Measurements from ENCODE around the gene ZDHHC1. TPM values are rescaled to one million over a fixed set of nuclear protein-coding genes. Genes with fewer than 3 reads are reported as not detected.

The ZDHHC1 gene
- total and polyA plus RNA-seq, 2 of the 13 experiments (the other 11 are each of a cell fraction or from before 2014, with no cell fraction given), result 0.51 to 1.1 TPM

GRCh38 chr16:67393111-67393787 is 23.0 kb downstream of the ZDHHC1 start, which contains the start of gene TPPP3 (continued):
- TF ChIP-seq KLF11 (CRISPR knock-in tag; IDR thresholded peaks at IDR 0.05) (no peak), CC2D1A (CRISPR knock-in tag; IDR thresholded peaks at IDR 0.05) (no peak), IRX3 (CRISPR knock-in tag; IDR thresholded peaks at IDR 0.05; ENCODE audit: borderline replicate concordance, low read depth) (0 out of 2 replicates have a peak, but pooled peaks have one; percentile 56), HNRNPLL (IDR thresholded peaks at IDR 0.05; ENCODE audit: low read depth, low read length, poor library complexity, severe bottlenecking) (peak; percentile 37), EED (CRISPR knock-in tag; IDR thresholded peaks at IDR 0.05) (no peak), HOXD1 (CRISPR knock-in tag; IDR thresholded peaks at IDR 0.05) (no peak), SAP130 (CRISPR knock-in tag; IDR thresholded peaks at IDR 0.05; ENCODE audit: low read depth) (0 out of 2 replicates have a peak, but pooled peaks have one; percentile 46), ZFP82 (CRISPR knock-in tag; IDR thresholded peaks at IDR 0.05; ENCODE audit: borderline replicate concordance) (no peak), ZNF660 (CRISPR knock-in tag; IDR thresholded peaks at IDR 0.05; ENCODE audit: borderline replicate concordance, low read depth) (no peak), ZBTB7A (CRISPR knock-in tag; IDR thresholded peaks at IDR 0.05) (no peak), ZFP90 (CRISPR knock-in tag; IDR thresholded peaks at IDR 0.05; ENCODE audit: borderline replicate concordance) (no peak), IKZF5 (CRISPR knock-in tag; IDR thresholded peaks at IDR 0.05) (0 out of 2 replicates have a peak, but pooled peaks have one; percentile 51), ZBTB1 (CRISPR knock-in tag; IDR thresholded peaks at IDR 0.05; ENCODE audit: borderline replicate concordance) (no peak), JDP2 (CRISPR knock-in tag; IDR thresholded peaks at IDR 0.05; ENCODE audit: borderline replicate concordance) (no peak), NPAS2 (CRISPR knock-in tag; IDR thresholded peaks at IDR 0.05; ENCODE audit: borderline replicate concordance) (no peak), ZNF18 (CRISPR knock-in tag; IDR thresholded peaks at IDR 0.05; ENCODE audit: insufficient replicate concordance) (no peak), ZNF234 (CRISPR knock-in tag; conservative IDR thresholded peaks at IDR 0.05) (no peak), HNRNPK (IDR thresholded peaks at IDR 0.05; ENCODE audit: low read depth, low read length, poor library complexity, severe bottlenecking) (no peak), POGZ (CRISPR knock-in tag; IDR thresholded peaks at IDR 0.05) (no peak), ZNF709 (CRISPR knock-in tag; IDR thresholded peaks at IDR 0.05) (no peak)
- TF ChIP-seq, protein P1, sequence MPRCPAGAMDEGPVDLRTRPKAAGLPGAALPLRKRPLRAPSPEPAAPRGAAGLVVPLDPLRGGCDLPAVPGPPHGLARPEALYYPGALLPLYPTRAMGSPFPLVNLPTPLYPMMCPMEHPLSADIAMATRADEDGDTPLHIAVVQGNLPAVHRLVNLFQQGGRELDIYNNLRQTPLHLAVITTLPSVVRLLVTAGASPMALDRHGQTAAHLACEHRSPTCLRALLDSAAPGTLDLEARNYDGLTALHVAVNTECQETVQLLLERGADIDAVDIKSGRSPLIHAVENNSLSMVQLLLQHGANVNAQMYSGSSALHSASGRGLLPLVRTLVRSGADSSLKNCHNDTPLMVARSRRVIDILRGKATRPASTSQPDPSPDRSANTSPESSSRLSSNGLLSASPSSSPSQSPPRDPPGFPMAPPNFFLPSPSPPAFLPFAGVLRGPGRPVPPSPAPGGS (CRISPR knock-in tag; IDR thresholded peaks at IDR 0.05), result no peak
- TF ChIP-seq, protein P2, sequence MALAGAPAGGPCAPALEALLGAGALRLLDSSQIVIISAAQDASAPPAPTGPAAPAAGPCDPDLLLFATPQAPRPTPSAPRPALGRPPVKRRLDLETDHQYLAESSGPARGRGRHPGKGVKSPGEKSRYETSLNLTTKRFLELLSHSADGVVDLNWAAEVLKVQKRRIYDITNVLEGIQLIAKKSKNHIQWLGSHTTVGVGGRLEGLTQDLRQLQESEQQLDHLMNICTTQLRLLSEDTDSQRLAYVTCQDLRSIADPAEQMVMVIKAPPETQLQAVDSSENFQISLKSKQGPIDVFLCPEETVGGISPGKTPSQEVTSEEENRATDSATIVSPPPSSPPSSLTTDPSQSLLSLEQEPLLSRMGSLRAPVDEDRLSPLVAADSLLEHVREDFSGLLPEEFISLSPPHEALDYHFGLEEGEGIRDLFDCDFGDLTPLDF (CRISPR knock-in tag; IDR thresholded peaks at IDR 0.05), result no peak
- TF ChIP-seq, protein P3, sequence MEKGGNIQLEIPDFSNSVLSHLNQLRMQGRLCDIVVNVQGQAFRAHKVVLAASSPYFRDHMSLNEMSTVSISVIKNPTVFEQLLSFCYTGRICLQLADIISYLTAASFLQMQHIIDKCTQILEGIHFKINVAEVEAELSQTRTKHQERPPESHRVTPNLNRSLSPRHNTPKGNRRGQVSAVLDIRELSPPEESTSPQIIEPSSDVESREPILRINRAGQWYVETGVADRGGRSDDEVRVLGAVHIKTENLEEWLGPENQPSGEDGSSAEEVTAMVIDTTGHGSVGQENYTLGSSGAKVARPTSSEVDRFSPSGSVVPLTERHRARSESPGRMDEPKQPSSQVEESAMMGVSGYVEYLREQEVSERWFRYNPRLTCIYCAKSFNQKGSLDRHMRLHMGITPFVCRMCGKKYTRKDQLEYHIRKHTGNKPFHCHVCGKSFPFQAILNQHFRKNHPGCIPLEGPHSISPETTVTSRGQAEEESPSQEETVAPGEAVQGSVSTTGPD (CRISPR knock-in tag; IDR thresholded peaks at IDR 0.05), result no peak

Data from HepG2 (cell line).